NCI-H82 (cell line): ENCODE measurements around the gene TAB2.
"Not testable (repeated sequence)": the region's sequence is repeated elsewhere in the genome, so short reads cannot be mapped to it uniquely, and the experiment has no call there.

ENCODE experiments used
- DNase-seq: peaks from one replicate; lab custom pipeline; 2025; lab: John Stamatoyannopoulos, UW

Gene TAB2

GRCh38 chr6:149334201-149334600 is 16.7 kb downstream of the TAB2 start:
- DNase-seq, result no peak

DNA sequence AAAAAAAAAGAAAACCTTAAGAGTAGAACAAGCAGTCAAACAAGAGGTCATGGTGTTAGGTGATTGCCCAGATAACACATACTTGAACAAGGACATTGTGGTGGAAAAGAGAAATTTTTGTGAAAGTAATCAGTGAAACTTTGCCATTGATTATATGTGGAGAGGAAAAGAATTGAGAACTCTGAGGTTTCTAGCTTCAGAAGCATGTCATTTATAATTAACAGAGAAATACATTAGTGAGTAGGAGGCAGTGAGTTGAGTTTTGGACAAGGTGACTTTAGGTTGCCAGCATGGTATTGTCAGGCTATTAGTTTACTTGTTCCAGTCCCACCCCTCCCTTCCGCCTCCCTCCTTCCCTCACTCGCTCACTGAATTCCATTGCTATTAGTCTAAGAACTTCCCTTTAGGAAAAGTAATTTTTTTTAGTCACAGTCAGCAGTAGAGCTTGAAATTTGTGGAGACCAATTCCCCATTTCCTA is 17.2 kb downstream of the TAB2 start:
- no peak for DNase-seq

DNA sequence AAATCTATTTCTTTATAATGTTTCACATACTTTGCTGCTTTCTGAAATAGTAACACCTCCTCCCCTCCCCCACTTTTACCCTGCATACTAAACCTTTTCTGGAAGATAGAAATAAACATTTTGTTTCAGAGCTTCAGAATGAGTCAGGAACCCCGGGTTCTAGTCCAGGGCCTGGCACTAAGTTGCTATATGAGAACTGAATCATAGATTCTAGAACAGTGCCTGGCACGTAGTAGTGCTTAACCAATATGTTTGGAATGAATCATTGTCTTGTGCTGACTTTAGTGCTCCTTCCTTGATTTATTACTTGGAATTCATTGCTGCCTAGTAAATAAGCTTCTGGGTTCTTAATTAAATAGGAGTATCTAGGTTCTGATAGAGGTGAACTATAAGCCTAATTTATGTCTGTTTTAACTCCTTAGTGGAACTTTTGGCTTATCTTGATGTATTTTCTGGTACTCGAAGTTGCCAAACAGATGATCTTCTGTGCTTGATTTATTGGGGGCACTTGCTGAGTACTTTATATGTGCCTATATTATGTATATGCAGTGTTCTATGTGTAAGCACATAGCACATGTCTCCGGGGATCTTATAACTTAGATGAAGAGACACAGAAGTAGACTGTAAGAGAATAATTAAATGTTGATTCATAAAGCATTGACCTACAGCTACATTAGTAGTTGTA is 18.6 kb downstream of the TAB2 start:
- no peak for DNase-seq

DNA sequence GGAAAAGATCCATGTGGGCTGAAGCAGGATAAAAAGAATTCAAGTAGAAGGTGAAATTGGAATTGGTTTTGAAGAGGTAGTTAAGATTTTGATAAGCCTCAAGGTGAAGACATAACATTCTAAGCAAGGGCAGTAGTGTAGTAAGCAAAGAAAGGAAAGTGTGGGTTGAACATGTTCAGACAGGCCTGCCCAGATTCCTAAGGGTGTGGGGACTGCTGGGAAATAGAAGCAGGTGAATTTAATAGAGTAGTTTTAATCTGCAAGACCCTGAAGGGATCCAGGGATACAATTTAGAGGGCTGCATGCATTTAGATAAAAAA is 19.1 kb downstream of the TAB2 start:
- no peak for DNase-seq

DNA sequence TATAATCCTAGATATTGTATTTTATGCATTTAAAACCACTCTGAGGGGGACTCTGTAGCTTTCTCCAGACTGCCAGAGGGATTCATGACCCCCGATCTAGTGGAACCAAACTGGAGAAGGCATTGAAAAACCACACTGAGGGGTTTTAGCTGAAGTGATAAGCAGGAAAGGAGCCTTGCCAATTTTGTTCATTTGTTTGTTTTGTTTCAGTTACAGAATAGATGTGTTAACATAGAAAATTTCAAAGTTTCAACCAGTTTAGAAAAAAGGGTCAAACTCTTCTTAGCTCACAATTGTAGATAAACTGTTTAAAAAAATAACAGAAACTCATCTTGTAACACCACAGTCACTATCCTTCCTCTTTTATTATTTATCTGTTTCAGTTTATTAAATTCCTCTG is 19.8 kb downstream of the TAB2 start:
- no peak for DNase-seq

GRCh38 chr6:149340200-149340599 is 22.7 kb downstream of the TAB2 start:
- no peak for DNase-seq

DNA sequence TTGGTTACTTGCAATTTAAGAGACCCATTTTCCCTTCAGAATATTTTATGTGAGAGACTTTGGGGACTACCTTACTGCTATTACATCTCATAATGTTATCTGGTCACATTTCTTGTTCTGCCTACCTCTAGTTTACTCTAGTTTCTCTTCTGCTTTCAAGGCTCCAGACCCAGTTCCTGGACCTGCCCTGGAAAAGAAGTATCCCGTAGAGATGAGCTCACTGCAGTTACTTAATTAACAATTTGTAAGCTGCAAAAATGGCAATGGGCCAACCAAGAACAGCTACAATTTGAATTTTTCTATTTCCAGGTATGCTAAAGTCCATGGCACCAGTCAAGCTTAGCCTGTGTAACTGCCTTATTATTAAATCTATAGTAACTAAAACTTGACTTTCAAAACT is 25.0 kb downstream of the TAB2 start:
- no peak for DNase-seq

DNA sequence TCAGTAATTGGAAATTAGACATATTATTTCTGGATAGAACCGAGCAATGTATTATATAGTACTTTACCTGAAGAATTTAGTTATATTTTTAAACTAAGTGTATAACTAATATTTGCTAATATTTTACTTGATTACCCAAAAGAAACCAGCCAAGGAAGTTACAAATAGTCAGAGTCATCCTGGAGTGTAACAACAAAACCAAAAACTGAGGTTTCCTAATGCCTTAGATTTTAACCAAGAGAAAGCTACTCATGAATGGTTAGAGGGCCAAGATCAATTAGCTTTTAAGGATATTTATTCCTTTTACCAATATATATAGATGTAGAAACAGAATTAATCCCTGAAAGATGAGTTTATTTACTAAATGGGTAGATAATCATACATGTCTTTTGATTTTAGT is 26.0 kb downstream of the TAB2 start:
- no peak for DNase-seq

GRCh38 chr6:149346078-149346477 is 28.6 kb downstream of the TAB2 start:
- no peak for DNase-seq

GRCh38 chr6:149347067-149347466 is 29.6 kb downstream of the TAB2 start:
- DNase-seq, result no peak

DNA sequence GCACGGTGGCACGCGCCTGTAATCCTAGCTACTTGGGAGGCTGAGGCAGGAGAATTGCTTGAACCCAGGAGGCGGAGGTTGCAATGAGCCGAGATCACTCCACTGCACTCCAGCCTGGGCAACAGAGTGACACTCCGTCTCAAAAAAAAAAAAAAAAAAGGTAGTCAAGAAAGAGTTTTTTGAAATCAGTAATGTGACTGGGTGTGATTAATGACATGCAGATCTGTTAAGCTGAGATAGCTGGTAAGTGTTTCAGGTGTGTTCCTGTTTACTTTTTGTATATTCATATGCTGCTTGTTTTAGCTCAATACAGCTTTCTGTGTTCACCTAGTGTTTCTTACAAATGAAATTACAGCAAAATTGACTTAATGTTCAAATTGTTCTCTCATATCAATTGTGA is 31.8 kb downstream of the TAB2 start:
- DNase-seq, result not testable (repeated sequence)

DNA sequence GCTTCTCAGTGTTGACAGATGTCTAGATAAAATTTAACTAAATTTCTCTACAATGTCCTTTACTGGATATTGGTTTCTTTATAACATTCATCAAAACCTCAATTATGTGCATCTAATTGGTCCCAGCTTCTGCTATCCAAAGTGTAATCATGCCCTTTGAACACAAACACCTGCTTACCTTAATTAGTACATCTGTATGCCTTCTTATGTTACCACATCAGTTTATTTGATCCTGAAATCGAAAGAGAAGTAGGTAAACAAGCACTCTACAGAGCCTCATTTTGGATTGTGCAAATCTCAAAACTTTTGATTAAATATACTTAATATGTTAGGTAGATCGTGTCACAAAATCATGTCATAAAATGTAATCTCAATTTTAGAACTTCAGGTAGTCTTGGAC is 36.5 kb downstream of the TAB2 start:
- DNase-seq, result no peak

DNA sequence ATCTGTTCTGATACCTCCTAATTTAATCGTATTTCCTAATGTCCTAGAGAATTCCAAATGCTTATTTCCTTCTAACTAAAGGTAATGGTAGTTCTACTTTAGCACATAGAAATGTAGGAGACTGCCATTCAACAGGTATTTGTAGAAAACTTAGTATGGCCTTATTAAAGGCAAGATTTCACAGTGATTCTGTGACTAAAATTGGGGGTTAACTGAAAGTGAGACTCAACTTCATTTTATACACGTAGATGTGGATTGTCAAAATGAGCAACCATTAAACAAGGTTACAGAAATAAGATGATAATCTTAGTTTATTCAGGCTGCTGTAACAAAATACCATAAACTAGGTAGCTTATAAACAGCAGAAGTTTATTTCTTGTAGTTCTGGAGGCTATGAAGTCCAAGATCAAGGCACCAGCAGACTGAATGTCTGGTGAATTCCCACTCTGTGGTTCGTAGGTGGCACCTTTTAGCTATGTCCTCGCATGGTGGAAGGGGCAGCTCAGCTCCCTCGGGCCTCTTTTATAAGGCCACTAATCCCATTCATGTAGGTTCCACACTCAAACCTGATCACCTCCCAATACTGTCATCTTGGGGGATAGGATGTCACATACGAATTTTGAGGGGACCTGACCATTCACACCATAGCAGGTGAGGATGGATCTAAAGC is 38.7 kb downstream of the TAB2 start:
- no peak for DNase-seq

DNA sequence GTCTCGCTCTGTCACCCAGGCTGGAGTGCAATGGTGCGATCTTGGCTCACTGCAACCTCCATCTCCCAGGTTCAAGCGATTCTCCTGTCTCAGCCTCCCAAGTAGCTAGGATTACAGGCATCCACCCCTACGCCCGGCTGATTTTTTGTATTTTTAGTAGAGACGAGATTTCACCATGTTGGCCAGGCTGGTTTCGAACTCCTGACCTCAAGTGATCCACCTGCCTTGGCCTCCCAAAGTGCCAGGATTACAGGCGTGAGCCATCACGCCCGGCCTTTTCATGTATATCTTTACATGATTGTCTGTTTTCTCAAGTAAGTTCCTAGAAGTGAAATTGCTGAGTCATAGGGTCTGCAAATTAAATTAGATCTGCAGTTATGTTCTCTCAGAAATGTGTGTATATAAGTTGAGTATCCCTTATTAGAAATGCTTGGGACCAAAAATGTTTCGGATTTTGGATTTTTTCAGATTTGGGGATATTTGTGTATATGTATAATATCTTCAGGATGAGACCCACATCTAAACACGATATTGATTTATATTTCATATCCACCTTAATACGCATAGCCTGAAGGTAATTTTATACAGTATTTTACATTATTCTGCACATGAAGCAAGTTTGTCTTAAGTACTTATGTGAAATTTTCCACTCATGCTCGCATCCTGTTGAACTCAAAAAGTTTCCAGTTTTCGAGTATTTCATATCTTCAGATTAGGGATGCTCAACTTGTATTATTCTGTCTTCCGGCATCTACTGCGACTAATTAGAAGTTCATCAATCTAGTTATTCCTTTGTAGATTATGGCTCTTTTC is 40.4 kb downstream of the TAB2 start:
- DNase-seq, result no peak

- DNase-seq, result no peak
Observed at GRCh38 chr6:149359440-149359839, 41.9 kb downstream of the TAB2 start.

DNA sequence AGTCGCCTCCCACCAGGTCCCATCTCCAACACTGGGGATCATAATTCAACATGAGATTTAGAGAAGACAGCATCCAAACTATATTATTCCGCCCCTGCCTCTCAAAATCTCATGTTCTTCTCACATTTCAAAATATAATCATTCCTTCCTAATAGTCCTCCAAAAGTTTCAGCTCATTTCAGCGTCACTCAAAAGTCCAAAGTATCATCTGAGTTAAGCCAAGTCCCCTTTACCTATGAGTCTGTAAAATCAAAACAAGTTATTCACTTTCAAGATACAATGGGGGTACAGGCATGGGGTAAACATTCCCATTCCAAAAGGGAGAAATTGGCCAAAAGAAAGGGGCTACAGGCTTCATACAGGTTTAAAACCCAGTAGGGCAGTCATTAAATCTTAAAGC is 43.0 kb downstream of the TAB2 start:
- DNase-seq, result no peak

GRCh38 chr6:149362289-149362688 is 44.8 kb downstream of the TAB2 start:
- DNase-seq, result peak; percentile 55

- no peak for DNase-seq
Observed at GRCh38 chr6:149363154-149363553, 45.6 kb downstream of the TAB2 start.

GRCh38 chr6:149364557-149364956 is 47.0 kb downstream of the TAB2 start:
- DNase-seq, result no peak

- no peak for DNase-seq
Observed at GRCh38 chr6:149365197-149365596, 47.7 kb downstream of the TAB2 start.

- DNase-seq, result no peak
Observed at GRCh38 chr6:149366267-149366921, 48.9 kb downstream of the TAB2 start.

- no peak for DNase-seq
Observed at GRCh38 chr6:149368065-149368464, 50.6 kb downstream of the TAB2 start.

- DNase-seq, result no peak
Observed at GRCh38 chr6:149371154-149371553, 53.6 kb downstream of the TAB2 start.
